Neural cell (in vitro differentiated cells): ENCODE data around the gene C1orf21. TPM values are rescaled to one million over a fixed set of nuclear protein-coding genes. Genes with fewer than 3 reads are reported as not detected.

ENCODE experiments used
- H2AFZ ChIP-seq: fragments of 200-600, 300-800 bp; sonication (generic), shearing (Covaris generic); 2 replicates; pipeline ENCODE4 v1.6.0; 2014; ENCODE audit warnings: low read depth, mild to moderate bottlenecking, antibody characterized with exemption, low read length, moderate library complexity
- H3F3A ChIP-seq: fragments of 200-600 bp; shearing (Covaris generic); 2 replicates; pipeline ENCODE4 v1.6.1; 2016; ENCODE audit warnings: mild to moderate bottlenecking, moderate library complexity, mixed read lengths, antibody characterized with exemption, low read length; ENCODE audit not compliant: insufficient read depth, poor library complexity, severe bottlenecking
- H3K27ac ChIP-seq: fragments of 200-600, 300-800 bp; sonication (generic), shearing (Covaris generic); 2 replicates; pipeline ENCODE4 v1.5.1; 2014; ENCODE audit warnings: mild to moderate bottlenecking, low read length, moderate library complexity
- H3K27me3 ChIP-seq: fragments of 300-800, 200-600 bp; sonication (generic), shearing (Covaris generic); 2 replicates; pipeline ENCODE4 v1.6.0; 2014; ENCODE audit warnings: mild to moderate bottlenecking, low read depth, low read length, moderate library complexity; ENCODE audit not compliant: insufficient read depth
- H3K36me3 ChIP-seq: fragments of 300-800, 200-600 bp; sonication (generic), shearing (Covaris generic); 2 replicates; pipeline ENCODE4 v1.5.1; 2014; ENCODE audit warnings: mild to moderate bottlenecking, antibody characterized with exemption, low read length, moderate library complexity; ENCODE audit not compliant: insufficient read depth
- H3K4me2 ChIP-seq: fragments of 300-800, 200-600 bp; sonication (generic), shearing (Covaris generic); 2 replicates; pipeline ENCODE4 v1.6.0; 2014; ENCODE audit warnings: mild to moderate bottlenecking, low read length
- H3K4me3 ChIP-seq: fragments of 300-800, 200-600 bp; sonication (generic), shearing (Covaris generic); 2 replicates; pipeline ENCODE4 v1.5.1; 2014; ENCODE audit warnings: mild to moderate bottlenecking, low read length, moderate library complexity
- H3K79me2 ChIP-seq: fragments of 200-600 bp; shearing (Covaris generic); replicated peaks from 2 replicates; pipeline ENCODE4 v1.6.0; 2014; ENCODE audit warnings: mild to moderate bottlenecking, low read length, moderate library complexity; ENCODE audit not compliant: insufficient read depth
- H3K9ac ChIP-seq: fragments of 300-800, 200-600 bp; sonication (generic), shearing (Covaris generic); 2 replicates; pipeline ENCODE4 v1.6.1; 2016; ENCODE audit warnings: mild to moderate bottlenecking, low read length, mixed read lengths
- H3K9me2 ChIP-seq: fragments of 200-600 bp; shearing (Covaris generic); 2 replicates; pipeline ENCODE4 v1.6.1; 2016; ENCODE audit warnings: mild to moderate bottlenecking, low read length, mixed read lengths; ENCODE audit not compliant: insufficient read depth
- H3K9me3 ChIP-seq: fragments of 200-600, 300-800 bp; sonication (generic), shearing (Covaris generic); 2 replicates; pipeline ENCODE4 v1.6.1; 2016; ENCODE audit warnings: mild to moderate bottlenecking, mixed run types, low read length, moderate library complexity, mixed read lengths
- H4K20me1 ChIP-seq: fragments of 200-600 bp; shearing (Covaris generic); 2 replicates; pipeline ENCODE4 v1.6.1; 2016; ENCODE audit warnings: mild to moderate bottlenecking, mixed run types; ENCODE audit not compliant: insufficient read depth
- EP300 ChIP-seq: fragments of 450-650 bp; conservative IDR thresholded peaks from 2 replicates; pipeline ENCODE4 v1.6.1; 2014; ENCODE audit warnings: antibody characterized with exemption, mild to moderate bottlenecking, moderate library complexity; ENCODE audit not compliant: poor library complexity, severe bottlenecking
- EZH2 ChIP-seq: fragments of 200-600, 300-800 bp; shearing (Covaris generic), sonication (generic); IDR thresholded peaks from 2 replicates; pipeline ENCODE4 v1.6.1; 2014; ENCODE audit warnings: antibody characterized with exemption, low read length, borderline replicate concordance, mild to moderate bottlenecking; ENCODE audit not compliant: insufficient read depth, poor library complexity, severe bottlenecking
- MXI1 ChIP-seq: fragments of 450-650 bp; conservative IDR thresholded peaks from 2 replicates; pipeline ENCODE4 v1.6.1; 2014; ENCODE audit warnings: antibody characterized with exemption, mild to moderate bottlenecking; ENCODE audit not compliant: poor library complexity, severe bottlenecking
- POLR2AphosphoS5 ChIP-seq: IDR thresholded peaks from 2 replicates; pipeline ENCODE4 v1.6.1; 2012
- RAD21 ChIP-seq: fragments of 450-650 bp; conservative IDR thresholded peaks from 2 replicates; pipeline ENCODE4 v1.6.1; 2014; ENCODE audit warnings: antibody characterized with exemption, mild to moderate bottlenecking, moderate library complexity
- SMC3 ChIP-seq: fragments of 450-650 bp; conservative IDR thresholded peaks from 2 replicates; pipeline ENCODE4 v1.6.1; 2014; ENCODE audit warnings: antibody characterized with exemption, mild to moderate bottlenecking, moderate library complexity; ENCODE audit not compliant: poor library complexity
- TAF1 ChIP-seq: IDR thresholded peaks from 2 replicates; pipeline ENCODE4 v1.6.1; 2012; ENCODE audit warnings: low read depth
- polyA plus RNA-seq: library from polyadenylated mRNA; depleted of rRNA; stranded (reverse); fragments of >200 nt; gene quantifications from 2 replicates; pipeline ENCODE4 v1.2.3, GENCODE V29; 2014
- TF ChIP-seq, protein P1 (sequence below): fragments of 450-650 bp; IDR thresholded peaks from 2 replicates; pipeline ENCODE4 v1.5.1; 2014; ENCODE audit warnings: antibody characterized with exemption, mild to moderate bottlenecking, moderate library complexity; ENCODE audit not compliant: poor library complexity, severe bottlenecking
- TF ChIP-seq, protein P2 (sequence below): IDR thresholded peaks from 2 replicates; pipeline ENCODE4 v1.6.1; 2012; ENCODE audit warnings: borderline replicate concordance

The C1orf21 gene
- polyA plus RNA-seq, 1 donor from 2014 or later: 21.1 TPM

DNA sequence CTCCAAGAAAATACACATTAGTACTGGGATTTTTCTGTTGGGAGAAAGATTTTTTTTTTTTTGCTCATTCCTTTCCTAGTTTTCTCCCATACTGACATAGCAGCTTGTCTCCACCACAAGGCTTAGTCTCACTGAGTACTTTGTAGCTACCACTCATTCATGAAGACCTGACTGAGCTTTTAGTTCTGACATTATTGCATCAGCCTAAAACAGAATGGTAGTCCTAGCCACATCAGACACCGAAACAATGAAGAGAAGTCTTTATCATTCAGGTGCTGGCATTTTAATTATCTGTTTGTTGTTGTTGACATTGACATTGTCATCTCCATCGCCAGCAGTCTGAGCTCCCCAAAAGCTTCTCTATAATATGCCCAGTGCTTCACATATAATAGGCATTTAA, 21.1 kb upstream of the C1orf21 start:
- no peak overlapping the region for H3K4me2 ChIP-seq
- no peaks in the 10 kb centered on the region for H3K9me3 ChIP-seq
- no peaks in the 10 kb centered on the region for H3K27me3 ChIP-seq
- H3K9ac ChIP-seq: no peak overlapping the region
- TF ChIP-seq RAD21 (no peak), EZH2 (no peak), MXI1 (no peak), TAF1 (no peak), POLR2AphosphoS5 (no peak), EP300 (no peak), SMC3 (no peak)
- TF ChIP-seq, protein P1, sequence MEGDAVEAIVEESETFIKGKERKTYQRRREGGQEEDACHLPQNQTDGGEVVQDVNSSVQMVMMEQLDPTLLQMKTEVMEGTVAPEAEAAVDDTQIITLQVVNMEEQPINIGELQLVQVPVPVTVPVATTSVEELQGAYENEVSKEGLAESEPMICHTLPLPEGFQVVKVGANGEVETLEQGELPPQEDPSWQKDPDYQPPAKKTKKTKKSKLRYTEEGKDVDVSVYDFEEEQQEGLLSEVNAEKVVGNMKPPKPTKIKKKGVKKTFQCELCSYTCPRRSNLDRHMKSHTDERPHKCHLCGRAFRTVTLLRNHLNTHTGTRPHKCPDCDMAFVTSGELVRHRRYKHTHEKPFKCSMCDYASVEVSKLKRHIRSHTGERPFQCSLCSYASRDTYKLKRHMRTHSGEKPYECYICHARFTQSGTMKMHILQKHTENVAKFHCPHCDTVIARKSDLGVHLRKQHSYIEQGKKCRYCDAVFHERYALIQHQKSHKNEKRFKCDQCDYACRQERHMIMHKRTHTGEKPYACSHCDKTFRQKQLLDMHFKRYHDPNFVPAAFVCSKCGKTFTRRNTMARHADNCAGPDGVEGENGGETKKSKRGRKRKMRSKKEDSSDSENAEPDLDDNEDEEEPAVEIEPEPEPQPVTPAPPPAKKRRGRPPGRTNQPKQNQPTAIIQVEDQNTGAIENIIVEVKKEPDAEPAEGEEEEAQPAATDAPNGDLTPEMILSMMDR: no peak
- TF ChIP-seq, protein P2, sequence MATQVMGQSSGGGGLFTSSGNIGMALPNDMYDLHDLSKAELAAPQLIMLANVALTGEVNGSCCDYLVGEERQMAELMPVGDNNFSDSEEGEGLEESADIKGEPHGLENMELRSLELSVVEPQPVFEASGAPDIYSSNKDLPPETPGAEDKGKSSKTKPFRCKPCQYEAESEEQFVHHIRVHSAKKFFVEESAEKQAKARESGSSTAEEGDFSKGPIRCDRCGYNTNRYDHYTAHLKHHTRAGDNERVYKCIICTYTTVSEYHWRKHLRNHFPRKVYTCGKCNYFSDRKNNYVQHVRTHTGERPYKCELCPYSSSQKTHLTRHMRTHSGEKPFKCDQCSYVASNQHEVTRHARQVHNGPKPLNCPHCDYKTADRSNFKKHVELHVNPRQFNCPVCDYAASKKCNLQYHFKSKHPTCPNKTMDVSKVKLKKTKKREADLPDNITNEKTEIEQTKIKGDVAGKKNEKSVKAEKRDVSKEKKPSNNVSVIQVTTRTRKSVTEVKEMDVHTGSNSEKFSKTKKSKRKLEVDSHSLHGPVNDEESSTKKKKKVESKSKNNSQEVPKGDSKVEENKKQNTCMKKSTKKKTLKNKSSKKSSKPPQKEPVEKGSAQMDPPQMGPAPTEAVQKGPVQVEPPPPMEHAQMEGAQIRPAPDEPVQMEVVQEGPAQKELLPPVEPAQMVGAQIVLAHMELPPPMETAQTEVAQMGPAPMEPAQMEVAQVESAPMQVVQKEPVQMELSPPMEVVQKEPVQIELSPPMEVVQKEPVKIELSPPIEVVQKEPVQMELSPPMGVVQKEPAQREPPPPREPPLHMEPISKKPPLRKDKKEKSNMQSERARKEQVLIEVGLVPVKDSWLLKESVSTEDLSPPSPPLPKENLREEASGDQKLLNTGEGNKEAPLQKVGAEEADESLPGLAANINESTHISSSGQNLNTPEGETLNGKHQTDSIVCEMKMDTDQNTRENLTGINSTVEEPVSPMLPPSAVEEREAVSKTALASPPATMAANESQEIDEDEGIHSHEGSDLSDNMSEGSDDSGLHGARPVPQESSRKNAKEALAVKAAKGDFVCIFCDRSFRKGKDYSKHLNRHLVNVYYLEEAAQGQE: no peak
- H3K36me3 ChIP-seq: no peaks in the 10 kb centered on the region
- H3K27ac ChIP-seq: no peak overlapping the region
- H4K20me1 ChIP-seq: no peaks in the 10 kb centered on the region
- no peaks in the 10 kb centered on the region for H3K79me2 ChIP-seq
- no peak overlapping the region for H2AFZ ChIP-seq
- no peak overlapping the region for H3K4me3 ChIP-seq
- no peaks in the 10 kb centered on the region for H3K9me2 ChIP-seq
- H3F3A ChIP-seq: no peaks in the 10 kb centered on the region

DNA sequence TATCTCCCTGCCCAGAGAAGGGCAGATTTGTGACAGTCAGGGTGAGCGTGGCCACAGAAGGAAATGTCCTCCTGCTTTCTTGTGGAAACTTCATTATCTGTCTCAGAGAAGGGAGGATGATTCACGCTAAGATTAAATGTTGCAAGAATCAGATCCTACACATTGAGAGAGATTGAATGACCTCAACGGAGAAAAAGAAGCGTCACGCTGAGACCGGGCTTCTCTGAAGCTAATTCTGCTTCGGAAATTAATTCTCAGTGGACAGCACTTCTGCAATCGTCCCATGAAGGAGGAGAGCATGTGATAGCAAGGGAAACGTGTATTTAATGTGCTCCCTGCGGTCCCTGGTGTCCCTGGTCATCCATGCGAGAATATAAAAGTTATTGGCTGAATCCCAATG, 19.8 kb upstream of the C1orf21 start:
- H3K27ac ChIP-seq: no peak overlapping the region
- H3K79me2 ChIP-seq: no peaks in the 10 kb centered on the region
- H3F3A ChIP-seq: no peaks in the 10 kb centered on the region
- H3K9me3 ChIP-seq: no peaks in the 10 kb centered on the region
- H3K27me3 ChIP-seq: no peaks in the 10 kb centered on the region
- H3K4me3 ChIP-seq: no peak overlapping the region
- no peak overlapping the region for H3K9ac ChIP-seq
- H3K36me3 ChIP-seq: no peaks in the 10 kb centered on the region
- no peaks in the 10 kb centered on the region for H3K9me2 ChIP-seq
- no peak overlapping the region for H3K4me2 ChIP-seq
- TF ChIP-seq EP300: no peak
- TF ChIP-seq SMC3: no peak
- TF ChIP-seq TAF1: no peak
- TF ChIP-seq, protein P2: no peak
- no peak for TF ChIP-seq EZH2
- TF ChIP-seq RAD21: no peak
- no peak for TF ChIP-seq POLR2AphosphoS5
- TF ChIP-seq, protein P1: no peak
- TF ChIP-seq MXI1: no peak
- H2AFZ ChIP-seq: no peak overlapping the region
- H4K20me1 ChIP-seq: no peaks in the 10 kb centered on the region
